ENCODE measurements around the gene GALNT8. TPM values are rescaled to one million over a fixed set of nuclear protein-coding genes. Genes with fewer than 3 reads are reported as not detected.

The GALNT8 gene
- total RNA-seq, 1 donor from 2014 or later = 0.21 TPM

GRCh38 chr12:4690760-4691159, 29.4 kb upstream of the GALNT8 start:
- no peaks in the 10 kb centered on the region for H3K9me3 Mint-ChIP-seq (ENCODE audit: unreplicated experiment)
- no peaks in the 10 kb centered on the region for H3K27me3 Mint-ChIP-seq (ENCODE audit: unreplicated experiment)
- H3K4me3 Mint-ChIP-seq (ENCODE audit: unreplicated experiment) = no peak overlapping the region
- TF ChIP-seq, protein P1, sequence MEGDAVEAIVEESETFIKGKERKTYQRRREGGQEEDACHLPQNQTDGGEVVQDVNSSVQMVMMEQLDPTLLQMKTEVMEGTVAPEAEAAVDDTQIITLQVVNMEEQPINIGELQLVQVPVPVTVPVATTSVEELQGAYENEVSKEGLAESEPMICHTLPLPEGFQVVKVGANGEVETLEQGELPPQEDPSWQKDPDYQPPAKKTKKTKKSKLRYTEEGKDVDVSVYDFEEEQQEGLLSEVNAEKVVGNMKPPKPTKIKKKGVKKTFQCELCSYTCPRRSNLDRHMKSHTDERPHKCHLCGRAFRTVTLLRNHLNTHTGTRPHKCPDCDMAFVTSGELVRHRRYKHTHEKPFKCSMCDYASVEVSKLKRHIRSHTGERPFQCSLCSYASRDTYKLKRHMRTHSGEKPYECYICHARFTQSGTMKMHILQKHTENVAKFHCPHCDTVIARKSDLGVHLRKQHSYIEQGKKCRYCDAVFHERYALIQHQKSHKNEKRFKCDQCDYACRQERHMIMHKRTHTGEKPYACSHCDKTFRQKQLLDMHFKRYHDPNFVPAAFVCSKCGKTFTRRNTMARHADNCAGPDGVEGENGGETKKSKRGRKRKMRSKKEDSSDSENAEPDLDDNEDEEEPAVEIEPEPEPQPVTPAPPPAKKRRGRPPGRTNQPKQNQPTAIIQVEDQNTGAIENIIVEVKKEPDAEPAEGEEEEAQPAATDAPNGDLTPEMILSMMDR (IDR thresholded peaks at IDR 0.05) = no peak
- H3K36me3 Mint-ChIP-seq (ENCODE audit: unreplicated experiment) = peaks cover 10% of the 10 kb centered on the region
- DNase-seq (ENCODE audit: extremely low spot score, unreplicated experiment) = no peak
- no peaks in the 10 kb centered on the region for H3K4me1 Mint-ChIP-seq (ENCODE audit: unreplicated experiment)
- H3K27ac Mint-ChIP-seq (ENCODE audit: unreplicated experiment) = no peak overlapping the region

GRCh38 chr12:4700621-4701026, 19.6 kb upstream of the GALNT8 start:
- peaks cover 2% of the 10 kb centered on the region for H3K27me3 Mint-ChIP-seq (ENCODE audit: unreplicated experiment)
- TF ChIP-seq, protein P1 (IDR thresholded peaks at IDR 0.05) = no peak
- no peak for DNase-seq (ENCODE audit: extremely low spot score, unreplicated experiment)
- H3K4me1 Mint-ChIP-seq (ENCODE audit: unreplicated experiment) = no peaks in the 10 kb centered on the region
- H3K9me3 Mint-ChIP-seq (ENCODE audit: unreplicated experiment) = no peaks in the 10 kb centered on the region
- H3K4me3 Mint-ChIP-seq (ENCODE audit: unreplicated experiment) = no peak overlapping the region
- no peaks in the 10 kb centered on the region for H3K36me3 Mint-ChIP-seq (ENCODE audit: unreplicated experiment)
- no peak overlapping the region for H3K27ac Mint-ChIP-seq (ENCODE audit: unreplicated experiment)

DNA sequence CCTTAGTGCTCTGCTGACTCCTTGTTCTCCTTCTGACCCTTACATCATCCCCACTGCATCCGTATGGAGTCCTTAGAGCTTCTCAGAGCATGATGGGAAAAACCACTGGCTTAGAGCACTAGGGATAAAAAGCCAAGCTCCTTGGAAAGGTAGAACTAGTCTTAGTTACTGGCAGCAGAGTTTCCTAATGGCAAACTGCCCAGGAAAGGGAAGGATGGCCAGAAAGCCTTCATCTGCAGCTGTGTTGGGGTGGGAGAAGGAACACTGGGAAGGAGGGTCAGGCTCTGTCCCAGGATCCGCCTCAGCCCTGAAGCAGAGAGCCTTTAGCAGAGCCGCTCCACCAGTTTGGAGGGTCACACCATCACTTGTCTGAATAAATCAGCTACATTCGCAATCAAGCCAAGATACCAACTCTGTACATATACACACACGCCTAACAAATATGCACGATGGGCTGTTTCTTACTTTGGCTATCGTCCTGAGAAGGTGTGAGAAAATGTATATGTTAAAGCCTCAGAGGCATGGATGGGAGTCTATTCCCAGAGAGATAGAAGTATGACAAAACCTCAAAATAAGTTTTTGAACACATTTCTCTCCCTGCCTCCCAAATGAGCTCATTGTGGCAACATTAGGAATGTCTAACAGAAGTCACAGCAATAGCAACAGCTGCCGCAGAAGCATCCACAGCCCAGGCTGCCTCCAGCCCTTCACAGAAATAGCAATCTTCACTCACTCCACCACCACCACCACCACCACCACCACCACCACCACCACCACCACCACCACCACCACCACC, 18.6 kb upstream of the GALNT8 start:
- no peak overlapping the region for H3K4me3 Mint-ChIP-seq (ENCODE audit: unreplicated experiment)
- H3K9me3 Mint-ChIP-seq (ENCODE audit: unreplicated experiment) = no peaks in the 10 kb centered on the region
- TF ChIP-seq, protein P1 (IDR thresholded peaks at IDR 0.05) = no peak
- peaks cover 9% of the 10 kb centered on the region for H3K27me3 Mint-ChIP-seq (ENCODE audit: unreplicated experiment)
- DNase-seq (ENCODE audit: extremely low spot score, unreplicated experiment) = no peak
- H3K27ac Mint-ChIP-seq (ENCODE audit: unreplicated experiment) = no peak overlapping the region
- no peaks in the 10 kb centered on the region for H3K4me1 Mint-ChIP-seq (ENCODE audit: unreplicated experiment)
- no peaks in the 10 kb centered on the region for H3K36me3 Mint-ChIP-seq (ENCODE audit: unreplicated experiment)

DNA sequence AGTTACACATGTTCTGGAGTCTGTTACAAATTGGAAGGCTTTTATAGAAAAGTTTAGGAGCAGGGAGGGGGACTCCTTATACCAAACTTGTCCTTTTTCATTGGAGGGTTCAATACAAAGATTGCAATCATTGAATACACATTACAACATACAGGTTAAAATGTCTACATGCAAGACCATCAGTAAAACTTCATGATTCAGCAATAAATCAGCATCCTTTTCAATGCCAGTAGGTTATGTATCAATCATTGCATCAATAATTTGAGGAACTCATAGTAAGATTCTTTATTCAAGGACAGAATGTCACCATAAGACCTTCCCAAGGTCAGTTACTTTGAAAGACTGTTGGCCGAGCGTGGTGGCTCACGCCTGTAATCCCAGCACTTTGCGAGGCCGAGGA, 16.5 kb upstream of the GALNT8 start:
- DNase-seq (ENCODE audit: extremely low spot score, unreplicated experiment) = no peak
- H3K9me3 Mint-ChIP-seq (ENCODE audit: unreplicated experiment) = no peaks in the 10 kb centered on the region
- TF ChIP-seq, protein P1 (IDR thresholded peaks at IDR 0.05) = no peak
- H3K27me3 Mint-ChIP-seq (ENCODE audit: unreplicated experiment) = peaks cover 27% of the 10 kb centered on the region
- no peaks in the 10 kb centered on the region for H3K4me1 Mint-ChIP-seq (ENCODE audit: unreplicated experiment)
- H3K36me3 Mint-ChIP-seq (ENCODE audit: unreplicated experiment) = peaks cover 2% of the 10 kb centered on the region
- no peak overlapping the region for H3K27ac Mint-ChIP-seq (ENCODE audit: unreplicated experiment)
- no peak overlapping the region for H3K4me3 Mint-ChIP-seq (ENCODE audit: unreplicated experiment)

DNA sequence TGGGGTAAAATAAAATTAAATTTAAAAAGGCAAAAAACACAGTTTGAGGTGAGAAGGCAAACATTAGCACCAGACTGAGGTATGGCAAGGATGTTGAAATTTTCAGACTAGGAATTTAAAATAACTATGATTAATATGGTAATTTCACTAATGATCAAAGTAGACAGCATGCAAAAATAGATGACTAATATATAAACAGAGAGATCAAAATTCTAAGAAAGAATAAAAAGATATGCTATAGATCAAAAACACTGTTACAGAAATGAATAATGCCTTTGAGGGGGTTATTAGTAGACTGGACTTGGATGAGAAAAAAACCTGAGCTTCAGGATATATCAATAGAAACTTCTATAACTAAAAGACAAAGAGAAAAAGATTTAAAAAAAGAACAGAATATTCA, 14.4 kb upstream of the GALNT8 start:
- no peak for DNase-seq (ENCODE audit: extremely low spot score, unreplicated experiment)
- no peaks in the 10 kb centered on the region for H3K9me3 Mint-ChIP-seq (ENCODE audit: unreplicated experiment)
- no peak overlapping the region for H3K4me3 Mint-ChIP-seq (ENCODE audit: unreplicated experiment)
- peaks cover 31% of the 10 kb centered on the region for H3K27me3 Mint-ChIP-seq (ENCODE audit: unreplicated experiment)
- TF ChIP-seq, protein P1 (IDR thresholded peaks at IDR 0.05) = no peak
- H3K27ac Mint-ChIP-seq (ENCODE audit: unreplicated experiment) = no peak overlapping the region
- peaks cover 2% of the 10 kb centered on the region for H3K36me3 Mint-ChIP-seq (ENCODE audit: unreplicated experiment)
- no peaks in the 10 kb centered on the region for H3K4me1 Mint-ChIP-seq (ENCODE audit: unreplicated experiment)

All from osteocyte (in vitro differentiated cells).